Mesothelial cell of epicardium (in vitro differentiated cells): ENCODE results near the gene MCF2L2. TPM values are rescaled to one million over a fixed set of nuclear protein-coding genes. Genes with fewer than 3 reads are reported as not detected.
"Not testable (repeated sequence)": the region's sequence is repeated elsewhere in the genome, so short reads cannot be mapped to it uniquely, and the experiment has no call there.

Experiments
- DNase-seq, 2 experiments: peaks; one replicate each; pipeline ENCODE4 v3.0.0; 2021; ENCODE audit warnings: low spot score in 2 of 2; ENCODE audit not compliant: unreplicated experiment in 2 of 2
- H3K27ac Mint-ChIP-seq: 2 replicates; pipeline ENCODE4 v1.8.0; 2021; ENCODE audit warnings: mixed read lengths
- H3K27me3 Mint-ChIP-seq: 2 replicates; pipeline ENCODE4 v1.8.0; 2021; ENCODE audit warnings: low read depth, mixed read lengths
- H3K36me3 Mint-ChIP-seq: 2 replicates; pipeline ENCODE4 v1.8.0; 2021; ENCODE audit warnings: mixed read lengths
- H3K4me1 Mint-ChIP-seq: 2 replicates; pipeline ENCODE4 v1.8.0; 2021; ENCODE audit warnings: mixed read lengths
- H3K4me3 Mint-ChIP-seq: 2 replicates; pipeline ENCODE4 v1.8.0; 2021; ENCODE audit warnings: mild to moderate bottlenecking, moderate library complexity, mixed read lengths
- H3K9me3 Mint-ChIP-seq: 2 replicates; pipeline ENCODE4 v1.8.0; 2021; ENCODE audit warnings: mixed read lengths
- total RNA-seq: library from RNA; stranded (reverse); gene quantifications from 3 replicates; pipeline ENCODE4 v1.2.1, GENCODE V29; 2021
- TF ChIP-seq, protein P1 (sequence below): fragments of 200-600 bp; sonication (generic); IDR thresholded peaks from one replicate; pipeline ENCODE4 v1.5.0; 2021; ENCODE audit warnings: antibody characterized with exemption; ENCODE audit not compliant: unreplicated experiment

Gene MCF2L2
- total RNA-seq, 1 donor from 2014 or later, result 3.4 TPM

DNA sequence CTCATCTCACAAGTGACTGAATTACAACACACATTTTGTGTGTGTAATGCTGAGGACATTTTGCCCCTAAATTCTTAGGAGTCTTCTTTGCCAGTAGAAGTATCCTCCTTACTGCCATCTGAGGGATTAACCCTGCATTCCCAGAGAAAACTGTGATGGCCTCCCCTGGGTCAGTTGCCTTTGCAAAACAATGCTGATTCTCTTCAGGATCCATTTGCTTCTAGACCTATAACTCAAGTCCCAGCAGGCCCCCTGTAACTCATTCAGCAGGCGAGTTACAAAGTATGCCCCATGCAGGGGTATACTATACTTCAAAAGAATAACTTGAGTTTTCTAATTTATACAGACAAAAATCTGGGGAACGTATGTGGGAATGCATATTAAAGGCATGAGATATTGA, 6.6 kb upstream of the MCF2L2 start:
- Mint-ChIP-seq H3K36me3 (no peaks in the 10 kb centered on the region), H3K27me3 (peaks cover 44% of the 10 kb centered on the region), H3K9me3 (peaks cover 4% of the 10 kb centered on the region), H3K4me3 (no peak overlapping the region), H3K27ac (peak overlapping the region; percentile 25), H3K4me1 (peaks cover 22% of the 10 kb centered on the region)
- TF ChIP-seq, protein P1, sequence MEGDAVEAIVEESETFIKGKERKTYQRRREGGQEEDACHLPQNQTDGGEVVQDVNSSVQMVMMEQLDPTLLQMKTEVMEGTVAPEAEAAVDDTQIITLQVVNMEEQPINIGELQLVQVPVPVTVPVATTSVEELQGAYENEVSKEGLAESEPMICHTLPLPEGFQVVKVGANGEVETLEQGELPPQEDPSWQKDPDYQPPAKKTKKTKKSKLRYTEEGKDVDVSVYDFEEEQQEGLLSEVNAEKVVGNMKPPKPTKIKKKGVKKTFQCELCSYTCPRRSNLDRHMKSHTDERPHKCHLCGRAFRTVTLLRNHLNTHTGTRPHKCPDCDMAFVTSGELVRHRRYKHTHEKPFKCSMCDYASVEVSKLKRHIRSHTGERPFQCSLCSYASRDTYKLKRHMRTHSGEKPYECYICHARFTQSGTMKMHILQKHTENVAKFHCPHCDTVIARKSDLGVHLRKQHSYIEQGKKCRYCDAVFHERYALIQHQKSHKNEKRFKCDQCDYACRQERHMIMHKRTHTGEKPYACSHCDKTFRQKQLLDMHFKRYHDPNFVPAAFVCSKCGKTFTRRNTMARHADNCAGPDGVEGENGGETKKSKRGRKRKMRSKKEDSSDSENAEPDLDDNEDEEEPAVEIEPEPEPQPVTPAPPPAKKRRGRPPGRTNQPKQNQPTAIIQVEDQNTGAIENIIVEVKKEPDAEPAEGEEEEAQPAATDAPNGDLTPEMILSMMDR, result no peak
- DNase-seq, result no peak

DNA sequence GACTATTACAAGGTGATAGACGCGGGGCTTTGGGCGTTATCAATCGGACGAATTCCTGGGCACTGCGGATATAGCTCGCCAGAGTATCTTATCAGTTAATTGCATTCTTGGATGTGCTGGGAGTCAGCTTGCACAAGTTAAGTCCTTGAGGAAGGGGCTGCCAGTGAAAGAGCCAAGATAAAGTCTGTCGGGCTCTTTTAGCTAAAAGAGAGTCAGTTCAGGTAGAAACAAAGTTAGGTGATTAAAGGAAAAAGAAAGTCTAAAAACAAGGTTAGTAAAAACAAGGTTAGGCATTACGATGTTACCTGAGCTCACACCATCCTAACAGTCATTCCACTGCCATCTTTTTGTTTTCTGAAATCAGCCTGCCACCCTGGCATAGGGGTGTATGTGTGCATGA, 6.1 kb upstream of the MCF2L2 start:
- Mint-ChIP-seq H3K4me3 (no peak overlapping the region), H3K36me3 (no peaks in the 10 kb centered on the region), H3K27ac (peak overlapping the region; percentile 65), H3K4me1 (peaks cover 22% of the 10 kb centered on the region), H3K27me3 (peaks cover 46% of the 10 kb centered on the region), H3K9me3 (peaks cover 2% of the 10 kb centered on the region)
- TF ChIP-seq, protein P1, result no peak
- no peak for DNase-seq

DNA sequence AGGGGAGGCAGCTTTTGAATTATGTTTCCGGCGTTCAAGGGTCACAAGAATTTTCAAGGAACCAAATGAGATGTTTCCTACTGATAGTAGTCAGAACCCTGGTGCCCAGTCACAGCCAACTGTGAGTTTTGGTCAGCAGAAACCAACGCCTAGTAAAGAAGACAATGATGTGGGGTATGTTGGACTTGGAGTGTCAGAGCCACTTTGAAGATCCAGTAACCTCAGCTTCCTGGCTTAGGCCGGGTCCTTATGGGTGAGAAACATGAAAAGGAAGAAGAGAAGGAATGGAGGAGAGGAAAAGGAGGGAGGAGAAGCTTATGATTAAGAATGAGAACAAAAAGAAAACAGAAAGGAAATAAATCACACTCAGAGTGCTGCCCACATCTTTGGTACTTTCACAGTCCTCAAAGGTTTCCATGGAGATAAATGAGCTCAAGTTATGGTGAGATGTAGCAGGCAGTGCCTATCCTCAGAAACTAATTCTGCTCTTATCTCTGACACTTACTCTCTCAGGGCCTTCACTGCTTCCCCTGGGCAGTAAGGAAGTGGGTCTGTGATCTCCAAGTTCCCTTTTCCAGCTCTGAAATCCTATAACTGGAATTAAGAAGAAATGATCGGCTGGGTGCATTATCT, 2.0 kb upstream of the MCF2L2 start:
- peaks cover 75% of the 10 kb centered on the region for H3K27me3 Mint-ChIP-seq
- TF ChIP-seq, protein P1, result no peak
- H3K27ac Mint-ChIP-seq, result no peak overlapping the region
- H3K4me3 Mint-ChIP-seq, result no peak overlapping the region
- no peaks in the 10 kb centered on the region for H3K9me3 Mint-ChIP-seq
- H3K4me1 Mint-ChIP-seq, result peaks cover 27% of the 10 kb centered on the region
- no peaks in the 10 kb centered on the region for H3K36me3 Mint-ChIP-seq
- no peak for DNase-seq

- Mint-ChIP-seq H3K4me3 (peak overlapping the region; percentile 78), H3K36me3 (no peaks in the 10 kb centered on the region), H3K27me3 (peaks cover 71% of the 10 kb centered on the region), H3K4me1 (peaks cover 11% of the 10 kb centered on the region), H3K9me3 (no peaks in the 10 kb centered on the region), H3K27ac (no peak overlapping the region)
- peak; percentile 28 to 57 for DNase-seq
- TF ChIP-seq, protein P1, result no peak
Measured at GRCh38 chr3:183427876-183428446, 458 bp downstream of the MCF2L2 start.

DNA sequence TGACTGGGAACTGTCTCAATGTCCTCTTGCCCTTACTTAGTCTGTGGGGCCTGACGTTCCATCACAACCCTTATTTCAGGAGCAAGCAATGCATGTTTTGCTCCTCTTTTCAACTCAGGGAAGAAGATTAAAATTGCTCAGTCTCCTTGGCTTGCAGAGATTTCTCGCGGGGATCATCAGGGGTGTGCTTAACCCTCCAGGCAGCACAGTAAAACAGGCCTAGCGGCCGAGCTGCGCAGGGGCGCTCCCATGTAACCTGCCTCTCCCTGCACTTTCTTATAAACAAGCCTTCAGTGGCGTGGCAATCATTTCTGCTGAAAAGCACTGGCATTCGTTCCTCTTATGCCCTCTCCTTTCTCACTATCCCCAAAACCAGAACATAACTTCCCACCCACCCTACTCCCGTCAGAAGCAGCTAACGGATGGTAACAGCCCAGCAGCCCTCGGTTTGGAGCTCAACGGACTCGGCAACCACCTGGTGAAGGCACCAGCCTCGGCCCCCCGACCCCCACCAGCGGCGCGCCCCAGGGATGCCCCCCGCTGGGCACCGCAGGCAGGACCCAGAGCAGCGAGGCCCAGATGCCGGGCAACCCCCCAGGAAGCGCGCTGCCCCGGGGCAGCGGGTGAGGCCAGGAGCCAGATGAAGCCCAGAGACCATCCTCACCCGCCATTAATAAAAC, 1.1 kb downstream of the MCF2L2 start:
- peak overlapping the region; percentile 78 for H3K4me3 Mint-ChIP-seq
- TF ChIP-seq, protein P1, result no peak
- H3K4me1 Mint-ChIP-seq, result peaks cover 11% of the 10 kb centered on the region
- H3K9me3 Mint-ChIP-seq, result no peaks in the 10 kb centered on the region
- H3K36me3 Mint-ChIP-seq, result no peaks in the 10 kb centered on the region
- H3K27ac Mint-ChIP-seq, result no peak overlapping the region
- DNase-seq, result no peak
- H3K27me3 Mint-ChIP-seq, result peaks cover 66% of the 10 kb centered on the region

DNA sequence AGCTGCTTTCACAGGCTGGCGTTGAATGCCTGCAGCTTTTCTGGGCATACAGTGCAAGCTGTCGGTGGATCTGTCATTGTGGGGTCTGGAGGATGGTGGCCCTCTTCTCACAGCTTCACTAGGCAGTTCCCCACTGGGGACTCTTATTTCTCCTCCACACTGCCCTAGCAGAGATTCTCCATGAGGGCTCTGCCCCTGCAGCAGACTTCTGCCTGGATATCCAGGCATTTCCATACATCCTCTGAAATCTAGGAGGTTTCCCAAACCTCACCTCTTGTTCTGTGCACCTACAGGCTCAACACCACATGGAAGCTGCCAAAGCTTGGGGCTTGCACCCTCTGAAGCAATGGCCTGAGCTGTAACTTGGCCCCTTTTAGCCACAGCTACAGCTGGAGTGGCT, 9.6 kb downstream of the MCF2L2 start:
- H3K27me3 Mint-ChIP-seq, H3K4me3 Mint-ChIP-seq, DNase-seq, H3K4me1 Mint-ChIP-seq, H3K27ac Mint-ChIP-seq: not testable (repeated sequence)
- Mint-ChIP-seq H3K9me3 (peaks cover 39% of the 10 kb centered on the region), H3K36me3 (peaks cover 13% of the 10 kb centered on the region)
